Stimulated activated CD4-positive, alpha-beta T cell treated with anti-CD3 and anti-CD28 coated beads, Interleukin-2, amount 100 ng/mL, for 48 hours (primary cell): ENCODE measurements around the gene FRMPD3.

Experiments
- DNase-seq, 2 donors: peaks; one replicate each; pipeline ENCODE4 v3.0.0-alpha.2; 2020

FRMPD3 gene

GRCh38 chrX:107482046-107482445 lies 32.6 kb downstream of the FRMPD3 start:
- DNase-seq: no peak

DNA sequence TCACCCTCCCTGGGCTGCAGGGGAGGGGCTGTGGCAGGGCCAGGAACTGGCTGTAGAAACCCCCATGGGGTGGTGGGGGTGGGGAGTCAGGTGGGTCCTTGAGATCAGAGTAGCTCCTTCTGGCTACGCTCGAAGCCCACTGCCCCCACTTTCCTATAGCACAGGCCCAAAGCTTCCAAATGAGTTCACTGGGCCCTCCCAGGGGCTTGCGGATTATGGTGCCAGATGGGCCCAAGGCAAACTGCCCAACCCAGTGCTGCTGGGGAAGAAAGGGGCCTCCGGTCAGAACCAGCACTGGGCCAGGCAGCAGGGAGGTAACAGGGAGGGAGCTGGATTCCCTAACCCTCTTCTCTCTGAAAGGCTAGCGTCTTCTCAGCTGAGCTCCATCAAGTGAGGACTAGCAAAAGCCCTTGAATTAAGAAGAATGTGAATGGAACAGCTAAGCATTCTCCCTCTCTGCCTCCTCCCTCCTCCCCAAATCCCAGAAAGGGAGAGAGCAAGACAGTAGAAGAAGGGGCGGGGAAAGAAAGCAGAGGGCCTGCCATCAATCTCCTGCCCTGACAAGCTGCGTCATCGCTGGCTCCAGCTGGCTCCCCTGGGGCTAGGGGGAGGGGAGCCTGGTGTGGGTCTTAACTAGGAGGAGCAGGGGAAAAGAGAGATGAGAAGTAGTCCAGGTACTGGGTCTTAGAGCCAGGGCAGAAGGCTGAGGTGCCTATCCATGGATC lies 34.7 kb downstream of the FRMPD3 start:
- DNase-seq: no peak

DNA sequence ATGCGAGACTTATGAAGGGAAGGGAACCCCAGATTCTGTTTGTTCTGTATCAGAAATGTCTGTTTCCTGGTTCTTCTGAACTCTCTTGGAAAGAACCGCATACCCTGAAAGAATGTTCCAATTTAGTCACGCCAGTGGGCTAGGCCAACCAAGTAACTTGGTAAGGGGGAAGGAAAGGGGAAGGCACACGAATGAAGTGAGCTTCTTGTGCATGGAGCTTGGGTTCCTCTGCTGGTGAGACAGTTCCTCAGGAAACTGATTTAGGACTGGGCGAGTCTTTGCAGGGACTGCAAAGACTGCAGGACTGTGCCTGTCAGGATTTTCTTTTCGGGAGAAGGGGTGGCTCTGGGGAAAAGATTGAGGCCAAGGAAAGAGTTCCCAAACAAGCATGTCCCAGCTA lies 35.6 kb downstream of the FRMPD3 start:
- DNase-seq: no peak

DNA sequence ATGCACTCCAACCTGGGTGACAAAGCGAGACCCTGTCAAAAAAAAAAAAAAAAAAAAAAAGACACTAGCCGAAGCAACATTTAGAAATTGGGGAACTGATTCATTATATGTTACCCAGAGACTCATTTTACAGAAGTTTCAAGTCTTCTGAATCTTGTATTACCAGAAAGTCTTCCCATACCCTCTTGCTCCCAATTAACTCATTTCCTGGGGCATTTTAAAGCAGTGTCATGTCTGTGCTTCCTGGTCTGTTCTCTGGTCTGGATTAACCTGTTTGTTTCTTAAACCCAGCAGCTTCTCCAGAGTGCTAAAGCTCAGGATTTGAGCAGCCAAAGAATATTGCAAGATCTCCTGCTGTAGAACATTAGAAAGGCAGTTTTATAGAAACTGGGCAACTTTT lies 43.7 kb downstream of the FRMPD3 start:
- DNase-seq: no peak

DNA sequence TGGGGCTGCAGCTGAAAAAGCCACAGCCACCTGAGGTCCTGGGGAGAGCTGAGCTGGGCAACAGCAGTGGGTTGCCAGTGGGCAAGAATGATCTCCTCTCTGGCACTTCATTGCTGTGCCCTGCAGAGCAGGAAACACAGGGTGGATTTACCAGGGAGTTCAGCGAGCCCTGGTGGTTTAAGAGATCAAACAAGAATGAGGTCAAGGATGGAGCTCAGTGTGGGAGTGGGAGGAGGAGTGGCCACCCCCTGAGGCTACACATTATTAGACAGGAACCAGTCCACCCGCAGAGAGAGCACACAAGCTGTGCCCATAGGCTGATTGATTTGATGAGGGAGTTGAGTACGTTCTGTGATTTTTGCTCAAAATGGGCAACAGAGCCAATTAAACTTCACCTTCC lies 47.3 kb downstream of the FRMPD3 start:
- DNase-seq: no peak
